T-cell (primary cell): ENCODE measurements around the gene CABLES2. TPM values are rescaled to one million over a fixed set of nuclear protein-coding genes. Genes with fewer than 3 reads are reported as not detected.

Source experiments
- ATAC-seq, 4 experiments: fragments of 200-7000 bp in 3 of 4; fragments of 150-1000 bp in 1 of 4; cut with Tn5 transposase; replicated peaks in 1 of 4; 1 replicate in 3 of 4; 2 replicates in 1 of 4; pipeline ENCODE4 v1.10.0; 2021; ENCODE audit warnings: moderate library complexity in 3 of 4, mild to moderate bottlenecking in 2 of 4, moderate number of reproducible peaks in 1 of 4
- CTCF ChIA-PET, 2 donors: fragments of 300-600 bp; sonication (Branson Sonifier 250); formaldehyde crosslinking; loops; one replicate each; lab custom pipeline; 2022; ENCODE audit warnings: antibody characterized with exemption in 2 of 2; lab: Charles Lee
- POLR2A ChIA-PET, 2 donors: fragments of 300-600 bp; sonication (Branson Sonifier 250); formaldehyde crosslinking; loops; one replicate each; lab custom pipeline; 2022; ENCODE audit warnings: antibody characterized with exemption in 2 of 2; lab: Charles Lee
- DNase-seq, 35 experiments: peaks; one replicate each; pipeline versions ENCODE4 v3.0.0 to v3.0.0-alpha.2; 2013 to 2023
- H3K27ac ChIP-seq: one replicate; pipeline ENCODE4 v1.5.1; 2013; ENCODE audit warnings: low read length
- H3K27me3 ChIP-seq, 2 experiments: replicated peaks in 1 of 2; 1 replicate in 1 of 2; 2 replicates in 1 of 2; pipeline versions ENCODE4 v1.6.1 to v1.7.0; 2013; ENCODE audit warnings: low read length in 1 of 2, mixed read lengths in 1 of 2; ENCODE audit not compliant: control insufficient read depth in 2 of 2, insufficient read depth in 2 of 2; ENCODE audit errors: extremely low read depth in 1 of 2
- H3K36me3 ChIP-seq, 2 donors: 1 replicate in 1 of 2; 2 replicates in 1 of 2; pipeline versions ENCODE4 v1.6.1 to v1.7.0; 2013; ENCODE audit warnings: low read length in 1 of 2; ENCODE audit not compliant: control insufficient read depth in 2 of 2, insufficient read depth in 1 of 2; ENCODE audit errors: extremely low read depth in 1 of 2
- H3K4me1 ChIP-seq, 2 experiments: 1 replicate in 1 of 2; 2 replicates in 1 of 2; pipeline versions ENCODE4 v1.6.1 to v1.7.0; 2013; ENCODE audit warnings: low read length in 2 of 2, mixed read lengths in 1 of 2; ENCODE audit not compliant: insufficient read depth in 2 of 2, control insufficient read depth in 1 of 2; ENCODE audit errors: extremely low read depth in 1 of 2
- H3K4me3 ChIP-seq, 2 donors: 1 replicate in 1 of 2; 2 replicates in 1 of 2; pipeline versions ENCODE4 v1.5.1 to v1.7.0; 2013; ENCODE audit warnings: mild to moderate bottlenecking in 2 of 2, low read length in 1 of 2, moderate library complexity in 1 of 2; ENCODE audit not compliant: control insufficient read depth in 1 of 2; ENCODE audit errors: extremely low read depth in 1 of 2
- H3K9me3 ChIP-seq: 2 replicates; pipeline ENCODE4 v1.7.0; 2013
- H3K27ac Mint-ChIP-seq, 2 donors: one replicate each; pipeline ENCODE4 v1.8.0; 2020 to 2021; ENCODE audit warnings: mild to moderate bottlenecking in 2 of 2, mixed read lengths in 2 of 2
- H3K27me3 Mint-ChIP-seq, 2 donors: one replicate each; pipeline ENCODE4 v1.8.0; 2021 to 2022; ENCODE audit warnings: mixed read lengths in 2 of 2
- H3K36me3 Mint-ChIP-seq: one replicate; pipeline ENCODE4 v1.8.0; 2021; ENCODE audit warnings: mixed read lengths
- H3K4me1 Mint-ChIP-seq, 3 donors: one replicate each; pipeline ENCODE4 v1.8.0; 2020 to 2022; ENCODE audit warnings: mixed read lengths in 3 of 3, mild to moderate bottlenecking in 1 of 3
- H3K4me3 Mint-ChIP-seq, 3 donors: one replicate each; pipeline ENCODE4 v1.8.0; 2020 to 2022; ENCODE audit warnings: mild to moderate bottlenecking in 3 of 3, mixed read lengths in 3 of 3, moderate library complexity in 3 of 3
- H3K9me3 Mint-ChIP-seq, 3 donors: one replicate each; pipeline ENCODE4 v1.8.0; 2020 to 2022; ENCODE audit warnings: mixed read lengths in 3 of 3
- WGBS: methylation state at CpG from one replicate; pipeline ENCODE4 v1.1.5; 2013; ENCODE audit warnings: missing lambda C conversion rate; ENCODE audit not compliant: insufficient coverage; 5-methylcytosine and 5-hydroxymethylcytosine counted together
- total RNA-seq, 35 experiments: library from RNA in 6 of 35; stranded (reverse) in 6 of 35; fragments of 120-200 nt in 1 of 35; gene quantifications; one replicate each; pipeline versions ENCODE4 v1.2.1 to v1.2.4 and lab custom pipeline; 2013 to 2026

The CABLES2 gene
- total RNA-seq, 5 donors from 2014 or later (not counting 1 experiment from before 2014, with no cell fraction given): 4.3 to 6.8 (median 5.6) TPM

GRCh38 chr20:62418709-62419487 lies 11.8 kb upstream of the CABLES2 start:
- Mint-ChIP-seq H3K36me3 (no peaks in the 10 kb centered on the region), H3K4me3 (no peak overlapping the region), H3K27ac (no peak overlapping the region), H3K27me3 (no peaks in the 10 kb centered on the region), H3K9me3 (no peaks in the 10 kb centered on the region), H3K4me1 (no peaks in the 10 kb centered on the region)
- POLR2A ChIA-PET: no interaction called here
- no peaks in the 10 kb centered on the region for H3K36me3 ChIP-seq
- no peak overlapping the region for H3K27ac ChIP-seq
- H3K9me3 ChIP-seq: no peaks in the 10 kb centered on the region
- H3K4me1 ChIP-seq: no peaks in the 10 kb centered on the region
- WGBS: 77% methylated on average over 14 of the region's 19 CpGs
- H3K27me3 ChIP-seq: peaks cover 0 to 46% of the 10 kb centered on the region in 2 experiments
- DNase-seq: no peak
- no peak overlapping the region for H3K4me3 ChIP-seq
- CTCF ChIA-PET: no interaction called here
- no peak for ATAC-seq

- no peak overlapping the region for H3K4me3 ChIP-seq
- no peaks in the 10 kb centered on the region for H3K36me3 Mint-ChIP-seq
- H3K4me1 Mint-ChIP-seq: no peaks in the 10 kb centered on the region
- ATAC-seq (no peak), DNase-seq (no peak)
- no peak overlapping the region for H3K27ac ChIP-seq
- no peaks in the 10 kb centered on the region for H3K4me1 ChIP-seq
- H3K9me3 ChIP-seq: no peaks in the 10 kb centered on the region
- H3K9me3 Mint-ChIP-seq: no peaks in the 10 kb centered on the region
- H3K36me3 ChIP-seq: no peaks in the 10 kb centered on the region
- peaks cover 0 to 38% of the 10 kb centered on the region in 2 experiments for H3K27me3 ChIP-seq
- WGBS: 74% methylated on average over 15 of the region's 25 CpGs
- CTCF ChIA-PET: no interaction called here
- H3K27me3 Mint-ChIP-seq: no peaks in the 10 kb centered on the region
- no peak overlapping the region for H3K27ac Mint-ChIP-seq
- no peak overlapping the region for H3K4me3 Mint-ChIP-seq
- POLR2A ChIA-PET: no interaction called here
These were observed 11.1 kb upstream of the CABLES2 start for GRCh38 chr20:62417981-62418708.

- no peak for DNase-seq
- Histone ChIP-seq H3K27ac (no peak overlapping the region), H3K4me3 (no peak overlapping the region), H3K4me1 (no peaks in the 10 kb centered on the region), H3K36me3 (no peaks in the 10 kb centered on the region), H3K9me3 (no peaks in the 10 kb centered on the region), H3K27me3 (peaks cover 0 to 33% of the 10 kb centered on the region in 2 experiments)
- ChIA-PET POLR2A (no interaction called here), CTCF (no interaction called here)
- H3K36me3 Mint-ChIP-seq: no peaks in the 10 kb centered on the region
- no peak overlapping the region for H3K27ac Mint-ChIP-seq
- no peaks in the 10 kb centered on the region for H3K9me3 Mint-ChIP-seq
- no peaks in the 10 kb centered on the region for H3K4me1 Mint-ChIP-seq
- no peak for ATAC-seq
- H3K4me3 Mint-ChIP-seq: no peak overlapping the region
- no peaks in the 10 kb centered on the region for H3K27me3 Mint-ChIP-seq
- WGBS: 82% methylated on average over 24 of the region's 43 CpGs
These were observed 9.9 kb upstream of the CABLES2 start for GRCh38 chr20:62416651-62417637.

- H3K27ac Mint-ChIP-seq: no peak overlapping the region
- 90% methylated on average over 9 of the region's 24 CpGs for WGBS
- H3K27me3 Mint-ChIP-seq: no peaks in the 10 kb centered on the region
These were observed 8.4 kb upstream of the CABLES2 start for GRCh38 chr20:62415354-62416111.

GRCh38 chr20:62413896-62414481 lies 6.9 kb upstream of the CABLES2 start:
- Mint-ChIP-seq H3K36me3 (no peaks in the 10 kb centered on the region), H3K27ac (no peak overlapping the region), H3K4me3 (no peak overlapping the region), H3K4me1 (peaks cover 8 to 13% (median 11%) of the 10 kb centered on the region in 3 donors), H3K9me3 (no peaks in the 10 kb centered on the region), H3K27me3 (no peaks in the 10 kb centered on the region)
- DNase-seq (no peak), ATAC-seq (no peak)
- H3K9me3 ChIP-seq: no peaks in the 10 kb centered on the region
- H3K27ac ChIP-seq: no peak overlapping the region
- CTCF ChIA-PET: no interaction called here
- 79% methylated on average over 20 of the region's 22 CpGs for WGBS
- H3K4me3 ChIP-seq: no peak overlapping the region
- peaks cover 0 to 12% of the 10 kb centered on the region in 2 experiments for H3K4me1 ChIP-seq
- H3K27me3 ChIP-seq: peaks cover 0 to 29% of the 10 kb centered on the region in 2 experiments
- no peaks in the 10 kb centered on the region for H3K36me3 ChIP-seq
- POLR2A ChIA-PET: no interaction called here

More at GRCh38 chr20:62415354-62416111, 8.4 kb upstream of the CABLES2 start:
- ChIA-PET CTCF (no interaction called here), POLR2A (no interaction called here)
- DNase-seq (no peak), ATAC-seq (no peak)
- Histone ChIP-seq H3K27me3 (peaks cover 0 to 33% of the 10 kb centered on the region in 2 experiments), H3K36me3 (no peaks in the 10 kb centered on the region), H3K27ac (no peak overlapping the region), H3K4me1 (peaks cover 0 to 2% of the 10 kb centered on the region in 2 experiments), H3K9me3 (no peaks in the 10 kb centered on the region), H3K4me3 (no peak overlapping the region)
- Mint-ChIP-seq H3K4me1 (peaks cover 0 to 1% (median 0%) of the 10 kb centered on the region in 3 donors), H3K36me3 (no peaks in the 10 kb centered on the region), H3K4me3 (no peak overlapping the region), H3K9me3 (no peaks in the 10 kb centered on the region)
